PC-9 (cell line): ENCODE data around the gene EPG5. TPM values are rescaled to one million over a fixed set of nuclear protein-coding genes. Genes with fewer than 3 reads are reported as not detected.

Experiments
- BruUV-seq: library from RNA; stranded (reverse); fragments of 400-500 nt; replicated peaks from 2 replicates; lab custom pipeline; 2021; lab: Mats Ljungman, UMichigan
- CTCF ChIA-PET: fragments of 300-600 bp; sonication (Branson Sonifier 250); formaldehyde crosslinking; loops from one replicate; lab custom pipeline; 2022; ENCODE audit warnings: antibody characterized with exemption; lab: Charles Lee
- POLR2A ChIA-PET: fragments of 300-600 bp; sonication (Branson Sonifier 250); formaldehyde crosslinking; loops from one replicate; lab custom pipeline; 2022; ENCODE audit warnings: antibody characterized with exemption; ENCODE audit not compliant: unreplicated experiment; lab: Charles Lee
- DNase-seq, 2 experiments: peaks; one replicate each; pipeline versions ENCODE4 v3.0.0 to v3.0.0-alpha.2; 2015 to 2022; ENCODE audit warnings: mixed read lengths in 1 of 2
- H2AFZ ChIP-seq: fragments of 200-600 bp; sonication (generic); 2 replicates; pipeline ENCODE4 v1.8.1; 2017; ENCODE audit warnings: antibody characterized with exemption
- H3F3A ChIP-seq: fragments of 200-600 bp; sonication (generic); 2 replicates; pipeline ENCODE4 v1.8.1; 2017; ENCODE audit warnings: antibody characterized with exemption, mild to moderate bottlenecking, low read depth; ENCODE audit not compliant: insufficient read depth
- H3K27ac ChIP-seq: fragments of 200-600 bp; sonication (generic); 2 replicates; pipeline ENCODE4 v1.6.1; 2016; ENCODE audit warnings: mixed run types
- H3K27me3 ChIP-seq: fragments of 200-600 bp; sonication (generic); 2 replicates; pipeline ENCODE4 v1.6.1; 2016; ENCODE audit warnings: low read depth, mixed run types; ENCODE audit not compliant: insufficient read depth
- H3K36me3 ChIP-seq: fragments of 200-600 bp; sonication (generic); 2 replicates; pipeline ENCODE4 v1.6.1; 2016; ENCODE audit warnings: low read depth, mixed run types
- H3K4me1 ChIP-seq: fragments of 200-600 bp; sonication (generic); replicated peaks from 2 replicates; pipeline ENCODE4 v1.6.1; 2016; ENCODE audit warnings: mixed run types; ENCODE audit not compliant: insufficient read depth
- H3K4me2 ChIP-seq: fragments of 200-600 bp; sonication (generic); 2 replicates; pipeline ENCODE4 v1.6.1; 2017; ENCODE audit warnings: mixed run types
- H3K4me3 ChIP-seq: fragments of 200-600 bp; sonication (generic); 2 replicates; pipeline ENCODE4 v1.6.1; 2016; ENCODE audit warnings: mixed run types
- H3K79me2 ChIP-seq: fragments of 200-600 bp; sonication (generic); 2 replicates; pipeline ENCODE4 v1.6.1; 2017; ENCODE audit warnings: low read depth, mixed run types
- H3K9me2 ChIP-seq: fragments of 200-600 bp; sonication (generic); 2 replicates; pipeline ENCODE4 v1.8.1; 2017; ENCODE audit warnings: mild to moderate bottlenecking; ENCODE audit not compliant: insufficient read depth
- H3K9me3 ChIP-seq: fragments of 200-600 bp; sonication (generic); 2 replicates; pipeline ENCODE4 v1.8.1; 2016; ENCODE audit warnings: low read depth; ENCODE audit not compliant: insufficient read depth
- H4K20me1 ChIP-seq: fragments of 200-600 bp; sonication (generic); 2 replicates; pipeline ENCODE4 v1.8.1; 2017; ENCODE audit not compliant: insufficient read depth
- CTCF ChIP-seq: fragments of 200-600 bp; sonication (generic); conservative IDR thresholded peaks from 2 replicates; pipeline ENCODE4 v1.6.1; 2017; ENCODE audit warnings: mixed run types, antibody characterized with exemption, mild to moderate bottlenecking, moderate library complexity
- EZH2 ChIP-seq: fragments of 200-600 bp; sonication (generic); IDR thresholded peaks from 2 replicates; pipeline ENCODE4 v1.8.0; 2017; ENCODE audit warnings: antibody characterized with exemption, low read depth
- intact Hi-C: fragments of 100-400 bp; cut with micrococcal nuclease; formaldehyde crosslinking; loops from one replicate; pipeline ENCODE4 v1.10.0; 2022; ENCODE audit not compliant: unreplicated experiment
- total RNA-seq: library from RNA; stranded (reverse); gene quantifications from 2 replicates; pipeline ENCODE4 v1.2.3, GENCODE V29; 2021

EPG5 gene
- total RNA-seq, 1 experiment from 2014 or later = 19.5 TPM

- H3K4me2 ChIP-seq = no peak overlapping the region
- ChIA-PET CTCF (no interaction called here), POLR2A (no interaction called here)
- no TSS peak for BruUV-seq
- no peaks in the 10 kb centered on the region for H3K79me2 ChIP-seq
- H3F3A ChIP-seq = no peaks in the 10 kb centered on the region
- intact Hi-C loops = no loop called here
- no peaks in the 10 kb centered on the region for H3K27me3 ChIP-seq
- H3K4me3 ChIP-seq = no peak overlapping the region
- no peaks in the 10 kb centered on the region for H3K9me3 ChIP-seq
- peaks cover 11% of the 10 kb centered on the region; the same call in 1 of the 2 replicates for H3K36me3 ChIP-seq
- no peak for TF ChIP-seq EZH2
- no peak for TF ChIP-seq CTCF
- no peaks in the 10 kb centered on the region for H3K4me1 ChIP-seq
- no peak overlapping the region for H3K27ac ChIP-seq
- H4K20me1 ChIP-seq = no peaks in the 10 kb centered on the region
- no peak for DNase-seq
- H2AFZ ChIP-seq = no peak overlapping the region
- H3K9me2 ChIP-seq = no peaks in the 10 kb centered on the region
Measured at GRCh38 chr18:45887585-45887984, 79.5 kb downstream of the EPG5 start.

GRCh38 chr18:45880876-45881558 lies 86.1 kb downstream of the EPG5 start:
- POLR2A ChIA-PET = no interaction called here
- intact Hi-C loops = loop anchor here (1.0 to 2.0 kb wide), 3 partner anchors 158 to 216 kb away; no protein-coding TSS in a partner anchor

More at GRCh38 chr18:45880876-45881558, 86.1 kb downstream of the EPG5 start:
- Histone ChIP-seq H3K27me3 (no peaks in the 10 kb centered on the region), H3K79me2 (no peaks in the 10 kb centered on the region), H3K9me2 (no peaks in the 10 kb centered on the region), H3K4me3 (no peak overlapping the region), H3K36me3 (peaks cover 21% of the 10 kb centered on the region), H4K20me1 (no peaks in the 10 kb centered on the region), H3K27ac (no peak overlapping the region), H3K4me1 (no peaks in the 10 kb centered on the region), H3F3A (no peaks in the 10 kb centered on the region), H2AFZ (no peak overlapping the region), H3K9me3 (no peaks in the 10 kb centered on the region), H3K4me2 (no peak overlapping the region)
- CTCF ChIA-PET = no interaction called here
- BruUV-seq = no TSS peak
- TF ChIP-seq CTCF = no peak
- no peak for TF ChIP-seq EZH2
- no peak for DNase-seq
